Fibroblast of skin of scalp (primary cell): Measurements from ENCODE around the gene CC2D1A.

Experiments
- DNase-seq: peaks from one replicate; pipeline ENCODE4 v3.0.0-alpha.2; 2013

CC2D1A gene

GRCh38 chr19:13938301-13939064 is 32.5 kb downstream of the CC2D1A start, which contains the start of gene PODNL1:
PODNL1 (minus strand) TSS chr19:13938417; CDS start chr19:13938181, 236 bp downstream.
- DNase-seq, result peak; percentile 92

DNA sequence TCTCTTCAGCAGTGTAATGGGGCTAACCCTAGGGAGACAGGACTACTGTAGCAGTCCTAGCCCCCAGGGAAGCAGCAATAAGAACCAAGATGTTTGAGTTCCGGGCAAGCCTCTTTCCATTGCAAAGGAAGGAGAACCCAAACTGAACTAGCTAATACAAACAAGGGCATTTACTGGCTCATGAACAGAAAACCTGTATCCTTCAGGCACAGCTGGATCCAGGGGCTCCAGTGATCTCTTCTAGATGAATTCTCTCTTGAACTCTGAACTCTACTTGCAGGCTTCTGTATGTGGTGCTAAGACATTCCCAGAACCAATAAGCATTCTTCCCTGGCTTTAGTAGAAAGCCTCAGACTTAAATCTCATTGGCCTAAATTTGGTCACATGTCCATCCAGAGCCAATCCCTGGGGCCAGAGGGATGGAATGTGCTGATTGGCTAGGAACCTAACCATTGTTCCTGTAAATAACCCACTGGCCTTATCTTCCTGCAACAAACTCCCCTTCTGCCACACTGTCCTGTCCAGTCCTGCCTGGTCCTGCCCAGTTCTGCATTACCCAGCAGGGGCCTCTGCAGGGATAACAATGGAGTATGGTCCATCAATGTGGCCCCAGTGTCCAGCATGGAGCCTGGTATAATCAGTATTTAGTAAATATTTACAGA is 36.2 kb downstream of the CC2D1A start:
- DNase-seq, result no peak

DNA sequence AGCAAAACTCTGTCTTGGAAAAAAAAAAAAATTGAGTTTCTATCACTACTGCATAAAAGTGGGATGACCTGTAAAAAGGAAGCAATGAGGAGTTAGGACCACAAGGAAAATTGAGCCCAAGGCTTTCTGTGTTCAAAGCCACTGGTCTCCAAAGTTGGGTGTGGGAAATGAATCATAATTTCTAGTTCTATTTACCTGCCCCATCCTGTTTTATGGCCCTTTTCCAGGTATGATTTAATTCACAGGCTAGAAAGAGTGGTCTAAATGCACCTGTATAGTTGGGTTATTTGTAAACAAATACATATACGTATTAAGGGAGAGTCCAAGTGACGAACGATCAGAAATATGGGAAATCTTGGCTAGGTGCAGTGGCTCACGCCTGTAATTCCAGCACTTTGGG is 40.4 kb downstream of the CC2D1A start:
- DNase-seq, result no peak

- no peak for DNase-seq
Observed at GRCh38 chr19:13951043-13951442, 45.0 kb downstream of the CC2D1A start.

DNA sequence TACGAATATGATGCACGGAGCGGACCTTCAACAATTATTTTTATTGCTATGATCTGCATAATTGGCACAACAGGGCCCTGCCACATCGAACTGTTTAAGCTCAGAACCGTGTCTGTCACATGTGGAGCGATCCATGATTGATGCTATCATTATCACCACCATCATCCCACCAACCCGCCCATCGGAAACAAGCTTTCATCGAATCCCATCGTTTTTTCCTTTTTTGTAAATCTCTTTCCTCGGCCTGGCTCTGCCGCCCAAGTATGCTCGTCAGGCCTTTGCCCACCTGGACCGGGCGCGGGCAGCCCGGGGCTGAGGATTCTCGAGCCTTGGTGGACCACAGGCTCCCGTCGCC is 45.8 kb downstream of the CC2D1A start:
- no peak for DNase-seq

DNA sequence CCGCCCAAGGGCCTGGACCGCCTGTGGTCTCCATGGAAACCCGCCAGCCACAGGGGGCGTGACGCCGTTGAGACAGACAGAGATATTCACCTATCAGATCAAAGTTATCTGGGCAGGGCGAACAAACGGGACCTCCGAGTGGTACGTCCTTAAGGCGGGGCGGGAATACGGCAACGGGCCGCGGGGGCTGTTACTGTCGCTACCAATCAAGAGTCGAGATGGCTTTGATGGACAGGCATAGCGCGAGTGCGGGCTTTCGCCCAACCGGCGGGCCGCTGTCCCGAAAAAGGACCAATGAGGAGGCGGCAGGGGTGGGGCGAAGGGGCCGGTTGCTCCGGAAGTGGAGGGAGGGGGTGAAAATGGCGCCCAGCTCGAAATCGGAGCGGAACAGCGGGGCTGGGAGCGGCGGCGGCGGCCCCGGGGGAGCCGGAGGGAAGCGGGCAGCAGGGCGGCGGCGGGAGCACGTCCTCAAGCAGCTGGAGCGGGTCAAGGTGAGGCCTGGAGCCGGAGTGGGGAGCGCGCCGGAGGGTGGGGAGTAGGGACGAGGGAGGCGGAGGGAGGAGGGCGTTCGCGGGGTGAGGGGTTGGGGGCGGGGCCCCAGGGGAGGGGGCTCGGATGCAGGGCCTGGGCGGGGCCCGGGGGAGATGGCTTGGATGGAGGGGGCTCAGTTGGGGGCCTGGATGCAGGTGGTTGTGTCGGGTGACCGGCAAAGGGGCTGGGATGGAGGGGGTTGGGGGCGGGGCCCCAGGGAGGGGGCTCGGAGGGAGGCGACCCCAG is 46.3 kb downstream of the CC2D1A start, which contains the start of gene DCAF15:
DCAF15 (plus strand) TSS at position 356 of the 777 bp plus-strand sequence; CDS start at position 360, 4 bp downstream.
- peak; percentile 100 for DNase-seq

- peak; percentile 63 for DNase-seq
Observed at GRCh38 chr19:13952931-13953531, 47.0 kb downstream of the CC2D1A start.

DNA sequence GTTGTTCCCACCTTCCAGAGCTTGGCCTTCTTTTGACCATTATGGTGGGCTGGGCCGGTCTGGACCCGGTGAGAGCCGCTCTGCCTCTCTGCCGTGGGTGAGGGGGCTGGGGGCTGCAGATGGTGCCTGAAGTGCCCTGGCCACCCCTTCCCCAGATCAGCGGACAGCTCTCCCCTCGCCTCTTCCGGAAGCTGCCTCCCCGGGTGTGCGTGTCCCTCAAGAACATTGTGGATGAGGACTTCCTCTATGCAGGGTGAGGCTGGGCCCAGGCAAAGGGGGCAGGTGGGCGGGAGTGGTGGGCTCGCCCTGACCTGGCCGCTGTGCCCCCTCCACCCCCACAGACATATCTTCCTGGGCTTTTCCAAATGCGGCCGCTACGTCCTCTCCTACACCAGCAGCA is 48.2 kb downstream of the CC2D1A start:
- no peak for DNase-seq

- DNase-seq, result no peak
Observed at GRCh38 chr19:13955662-13956364, 49.8 kb downstream of the CC2D1A start.

DNA sequence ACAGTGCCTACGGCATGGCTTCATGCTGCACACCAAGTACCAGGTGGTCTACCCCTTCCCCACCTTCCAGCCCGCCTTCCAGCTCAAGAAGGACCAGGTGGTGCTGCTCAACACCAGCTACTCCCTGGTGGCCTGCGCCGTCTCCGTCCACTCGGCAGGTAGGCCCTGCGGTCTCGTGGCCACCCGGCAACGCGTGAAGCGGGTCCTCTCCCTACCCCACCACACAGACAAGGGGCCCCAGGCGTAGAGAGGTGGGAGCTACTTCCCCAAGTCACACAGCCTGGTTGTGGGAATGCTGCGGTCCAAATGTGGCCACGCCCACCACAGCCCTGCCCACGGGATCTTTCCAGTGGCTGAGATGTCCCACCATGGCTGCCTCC is 50.4 kb downstream of the CC2D1A start:
- DNase-seq, result no peak

- no peak for DNase-seq
Observed at GRCh38 chr19:13957051-13957450, 51.0 kb downstream of the CC2D1A start.

GRCh38 chr19:13958043-13958442 is 52.0 kb downstream of the CC2D1A start:
- no peak for DNase-seq

GRCh38 chr19:13959141-13959961 is 53.4 kb downstream of the CC2D1A start:
- no peak for DNase-seq

DNA sequence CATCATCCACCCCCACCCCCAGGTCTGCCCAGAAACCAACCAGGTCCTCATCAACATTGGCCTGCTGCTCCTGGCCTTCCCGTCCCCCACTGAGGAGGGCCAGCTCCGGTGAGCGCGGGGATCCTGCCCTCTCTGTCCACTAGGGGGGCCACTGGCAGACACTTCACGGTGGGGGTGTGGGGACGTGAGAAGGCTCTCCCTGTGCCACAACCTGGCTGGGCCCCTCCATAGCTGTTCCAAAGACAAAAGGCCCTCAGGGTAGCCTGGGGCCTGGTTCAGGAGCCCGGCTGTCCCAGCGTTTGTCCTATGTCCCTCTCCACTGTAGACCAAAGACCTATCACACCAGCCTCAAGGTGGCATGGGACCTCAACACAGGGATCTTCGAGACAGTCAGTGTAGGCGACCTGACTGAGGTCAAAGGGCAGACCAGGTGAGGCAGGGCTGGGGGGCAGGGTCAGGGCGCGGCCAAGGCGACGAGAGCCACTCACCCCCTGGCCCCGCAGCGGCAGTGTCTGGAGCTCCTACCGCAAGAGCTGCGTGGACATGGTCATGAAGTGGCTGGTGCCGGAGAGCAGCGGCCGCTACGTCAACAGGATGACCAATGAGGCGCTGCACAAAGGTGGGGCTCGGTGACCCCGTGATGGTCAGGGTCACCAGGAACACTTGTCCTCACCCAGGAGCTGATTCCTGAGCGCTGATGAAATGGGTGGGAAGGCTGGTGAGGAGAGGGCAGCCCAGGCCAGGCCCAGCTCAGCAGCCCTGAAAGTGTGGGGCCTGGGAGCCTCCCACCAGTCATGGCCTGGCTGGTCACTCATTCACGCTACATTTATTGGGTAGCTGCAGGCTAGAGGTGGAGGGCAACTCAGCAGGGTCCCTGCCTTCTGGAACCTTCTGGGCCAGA is 54.2 kb downstream of the CC2D1A start:
- no peak for DNase-seq

GRCh38 chr19:13960863-13961784 is 55.1 kb downstream of the CC2D1A start:
- DNase-seq, result no peak

DNA sequence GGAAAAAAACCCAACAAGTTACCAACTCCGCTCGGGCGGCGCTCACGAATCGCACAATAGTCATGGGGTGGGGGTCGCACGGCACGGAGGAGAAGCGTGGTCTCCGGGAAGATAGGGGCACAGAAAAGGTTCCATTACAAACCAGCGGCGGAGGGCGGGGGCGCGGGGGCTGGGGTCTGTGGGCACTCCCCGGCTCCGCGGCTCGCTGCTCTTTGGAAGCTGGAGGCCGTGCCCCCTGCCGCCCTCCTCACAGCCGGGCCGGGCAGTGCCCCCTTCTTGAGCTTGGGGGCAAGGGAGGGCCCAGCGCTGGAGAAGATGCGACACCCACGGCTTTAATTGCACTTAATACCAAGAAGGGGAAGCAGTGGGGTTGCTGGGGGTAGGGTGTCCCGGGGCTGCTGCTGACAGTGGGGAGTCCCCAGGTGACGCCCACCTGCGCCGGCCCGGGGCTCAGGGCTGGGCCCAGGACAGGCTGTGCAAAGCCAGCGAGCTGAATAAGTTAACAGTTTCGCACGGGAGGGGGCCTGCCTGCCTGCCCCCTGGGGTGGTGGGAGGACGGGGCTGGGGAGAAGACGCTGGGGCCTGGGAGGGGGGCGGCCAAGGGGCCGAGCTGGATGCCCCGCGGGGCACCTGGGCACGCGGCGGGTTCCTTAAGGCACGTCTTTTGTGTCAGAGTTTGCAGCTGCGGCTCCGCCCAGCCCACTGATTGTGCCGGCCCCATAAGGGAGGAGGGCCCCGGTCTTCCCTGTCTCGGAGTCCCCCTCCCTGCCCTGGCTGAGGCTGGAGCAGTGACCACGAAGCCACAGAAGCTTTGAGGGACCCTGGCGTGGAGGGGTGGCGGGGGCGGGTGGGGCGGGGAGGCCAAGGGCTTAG is 56.1 kb downstream of the CC2D1A start:
- no peak for DNase-seq

- DNase-seq, result no peak
Observed at GRCh38 chr19:13962699-13963602, 57.0 kb downstream of the CC2D1A start.
